Effector memory CD4-positive, alpha-beta T cell (primary cell): ENCODE data around the gene RND1.

Experiments used
- DNase-seq, 3 donors: peaks; one replicate each; pipeline ENCODE4 v3.0.0-alpha.2; 2020
- H3K27ac ChIP-seq: 2 replicates; pipeline ENCODE4 v1.7.0; 2013; ENCODE audit warnings: mild to moderate bottlenecking, low read length, moderate library complexity; ENCODE audit not compliant: insufficient read depth, poor library complexity, severe bottlenecking
- H3K27me3 ChIP-seq: replicated peaks from 2 replicates; pipeline ENCODE4 v1.7.0; 2013; ENCODE audit warnings: mild to moderate bottlenecking, low read length; ENCODE audit not compliant: insufficient read depth, control insufficient read depth, poor library complexity, severe bottlenecking
- H3K36me3 ChIP-seq: 2 replicates; pipeline ENCODE4 v1.7.0; 2013; ENCODE audit warnings: mild to moderate bottlenecking, low read length, moderate library complexity; ENCODE audit not compliant: control insufficient read depth, insufficient read depth
- H3K4me1 ChIP-seq: 2 replicates; pipeline ENCODE4 v1.7.0; 2013; ENCODE audit warnings: low read length, mild to moderate bottlenecking; ENCODE audit not compliant: control insufficient read depth, insufficient read depth, poor library complexity, severe bottlenecking
- H3K4me3 ChIP-seq: 2 replicates; pipeline ENCODE4 v1.7.0; 2013; ENCODE audit warnings: low read length, low read depth, mild to moderate bottlenecking; ENCODE audit not compliant: insufficient read depth, poor library complexity, severe bottlenecking
- H3K9me3 ChIP-seq: 2 replicates; pipeline ENCODE4 v1.7.0; 2013; ENCODE audit warnings: mild to moderate bottlenecking, low read length, moderate library complexity; ENCODE audit not compliant: control insufficient read depth

Gene RND1

GRCh38 chr12:48832321-48833060 is 33.2 kb downstream of the RND1 start:
- Histone ChIP-seq H3K36me3 (peaks cover 85% of the 10 kb centered on the region), H3K27me3 (no peaks in the 10 kb centered on the region), H3K4me3 (no peak overlapping the region), H3K4me1 (no peaks in the 10 kb centered on the region), H3K9me3 (no peaks in the 10 kb centered on the region), H3K27ac (no peak overlapping the region)
- DNase-seq = no peak

GRCh38 chr12:48831257-48831656 is 34.4 kb downstream of the RND1 start:
- Histone ChIP-seq H3K4me1 (no peaks in the 10 kb centered on the region), H3K36me3 (peaks cover 72% of the 10 kb centered on the region), H3K27me3 (no peaks in the 10 kb centered on the region), H3K27ac (no peak overlapping the region), H3K9me3 (no peaks in the 10 kb centered on the region), H3K4me3 (no peak overlapping the region)
- DNase-seq = no peak

GRCh38 chr12:48828841-48829575 is 36.7 kb downstream of the RND1 start:
- Histone ChIP-seq H3K9me3 (no peaks in the 10 kb centered on the region), H3K27me3 (no peaks in the 10 kb centered on the region), H3K4me3 (no peak overlapping the region), H3K27ac (no peak overlapping the region), H3K36me3 (peaks cover 55% of the 10 kb centered on the region), H3K4me1 (no peaks in the 10 kb centered on the region)
- no peak for DNase-seq

GRCh38 chr12:48828293-48828692 is 37.4 kb downstream of the RND1 start:
- DNase-seq = no peak
- no peaks in the 10 kb centered on the region for H3K27me3 ChIP-seq
- H3K4me3 ChIP-seq = no peak overlapping the region
- no peaks in the 10 kb centered on the region for H3K9me3 ChIP-seq
- no peak overlapping the region for H3K27ac ChIP-seq
- peaks cover 48% of the 10 kb centered on the region for H3K36me3 ChIP-seq
- no peaks in the 10 kb centered on the region for H3K4me1 ChIP-seq

- Histone ChIP-seq H3K9me3 (no peaks in the 10 kb centered on the region), H3K27me3 (no peaks in the 10 kb centered on the region), H3K27ac (no peak overlapping the region), H3K36me3 (peaks cover 41% of the 10 kb centered on the region), H3K4me1 (no peaks in the 10 kb centered on the region), H3K4me3 (no peak overlapping the region)
- no peak for DNase-seq
Observed at GRCh38 chr12:48827513-48828096, 38.1 kb downstream of the RND1 start.

- Histone ChIP-seq H3K36me3 (peaks cover 35% of the 10 kb centered on the region), H3K27ac (no peak overlapping the region), H3K4me3 (no peak overlapping the region), H3K9me3 (no peaks in the 10 kb centered on the region), H3K4me1 (no peaks in the 10 kb centered on the region), H3K27me3 (no peaks in the 10 kb centered on the region)
- no peak for DNase-seq
Observed at GRCh38 chr12:48827026-48827425, 38.6 kb downstream of the RND1 start.

- Histone ChIP-seq H3K4me3 (no peak overlapping the region), H3K4me1 (no peaks in the 10 kb centered on the region), H3K27ac (no peak overlapping the region), H3K36me3 (peaks cover 28% of the 10 kb centered on the region), H3K27me3 (no peaks in the 10 kb centered on the region), H3K9me3 (no peaks in the 10 kb centered on the region)
- no peak for DNase-seq
Observed at GRCh38 chr12:48826209-48826855, 39.3 kb downstream of the RND1 start.

GRCh38 chr12:48824905-48825304 is 40.8 kb downstream of the RND1 start:
- no peak for DNase-seq
- Histone ChIP-seq H3K9me3 (no peaks in the 10 kb centered on the region), H3K4me1 (no peaks in the 10 kb centered on the region), H3K4me3 (no peak overlapping the region), H3K27me3 (no peaks in the 10 kb centered on the region), H3K36me3 (peaks cover 14% of the 10 kb centered on the region), H3K27ac (no peak overlapping the region)

GRCh38 chr12:48824112-48824511 is 41.6 kb downstream of the RND1 start:
- DNase-seq = peak in 2 of 3 donors; percentile 15 to 21
- H3K9me3 ChIP-seq = no peaks in the 10 kb centered on the region
- no peak overlapping the region for H3K4me3 ChIP-seq
- no peak overlapping the region for H3K27ac ChIP-seq
- H3K27me3 ChIP-seq = no peaks in the 10 kb centered on the region
- peaks cover 6% of the 10 kb centered on the region for H3K36me3 ChIP-seq
- H3K4me1 ChIP-seq = peaks cover 2% of the 10 kb centered on the region

- Histone ChIP-seq H3K27me3 (no peaks in the 10 kb centered on the region), H3K36me3 (no peaks in the 10 kb centered on the region), H3K4me3 (no peak overlapping the region), H3K4me1 (peaks cover 6% of the 10 kb centered on the region), H3K9me3 (no peaks in the 10 kb centered on the region), H3K27ac (no peak overlapping the region)
- no peak for DNase-seq
Observed at GRCh38 chr12:48823281-48823680, 42.4 kb downstream of the RND1 start.
